K562 (cell line): ENCODE results near the gene ST6GALNAC6.

Experiments
- CBFB ChIP-seq: sonication (generic); formaldehyde crosslinking; IDR thresholded peaks from 2 replicates; pipeline ENCODE4 v1.4.0; 2020; ENCODE audit warnings: mild to moderate bottlenecking, missing genetic modification reagents
- ZNF77 ChIP-seq: fragments of 250-450 bp; sonication (Bioruptor Pico); IDR thresholded peaks from 2 replicates; pipeline ENCODE4 v1.5.0; 2020
- TF ChIP-seq, protein P1 (sequence below), 2 experiments: fragments of 450-650 bp; IDR thresholded peaks; 2 replicates each; pipeline ENCODE4 v1.6.1; 2016

DNA sequence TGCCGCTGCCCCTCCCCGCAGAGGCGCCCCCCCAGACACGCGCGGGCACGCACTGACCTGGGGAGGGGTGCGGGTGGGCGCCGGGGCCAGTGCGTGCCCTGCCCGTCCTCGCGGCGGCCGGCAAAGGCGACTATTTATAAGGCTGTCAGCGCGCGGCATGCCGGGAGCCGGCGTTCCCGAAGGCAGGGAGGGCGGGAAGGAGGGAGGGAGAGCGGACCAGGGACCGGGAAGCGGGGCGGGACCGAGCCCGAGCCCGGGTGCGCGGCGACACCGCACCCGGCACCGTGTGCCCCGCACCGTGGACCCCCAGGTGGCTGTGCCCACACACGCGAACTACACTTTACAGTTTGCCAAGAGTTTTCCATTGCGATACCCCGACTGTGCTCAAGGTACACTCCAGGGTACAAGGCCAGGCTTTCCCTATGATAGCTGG lies 21.8 kb downstream of the ST6GALNAC6 start, which contains the start of gene AK1:
- no peak for TF ChIP-seq ZNF77 (CRISPR knock-in tag)
- TF ChIP-seq, protein P1, sequence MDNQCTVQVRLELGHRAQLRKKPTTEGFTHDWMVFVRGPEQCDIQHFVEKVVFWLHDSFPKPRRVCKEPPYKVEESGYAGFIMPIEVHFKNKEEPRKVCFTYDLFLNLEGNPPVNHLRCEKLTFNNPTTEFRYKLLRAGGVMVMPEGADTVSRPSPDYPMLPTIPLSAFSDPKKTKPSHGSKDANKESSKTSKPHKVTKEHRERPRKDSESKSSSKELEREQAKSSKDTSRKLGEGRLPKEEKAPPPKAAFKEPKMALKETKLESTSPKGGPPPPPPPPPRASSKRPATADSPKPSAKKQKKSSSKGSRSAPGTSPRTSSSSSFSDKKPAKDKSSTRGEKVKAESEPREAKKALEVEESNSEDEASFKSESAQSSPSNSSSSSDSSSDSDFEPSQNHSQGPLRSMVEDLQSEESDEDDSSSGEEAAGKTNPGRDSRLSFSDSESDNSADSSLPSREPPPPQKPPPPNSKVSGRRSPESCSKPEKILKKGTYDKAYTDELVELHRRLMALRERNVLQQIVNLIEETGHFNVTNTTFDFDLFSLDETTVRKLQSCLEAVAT (IDR thresholded peaks at IDR 0.05): no peak
- no peak for TF ChIP-seq CBFB
